Neutrophil (primary cell): ENCODE data around the gene AMZ1.
"Not testable (repeated sequence)": the region's sequence is repeated elsewhere in the genome, so short reads cannot be mapped to it uniquely, and the experiment has no call there.

ENCODE experiments used
- H3K27ac ChIP-seq: fragments of 200-600 bp; sonication (generic); 2 replicates; pipeline ENCODE4 v1.5.1; 2016; ENCODE audit warnings: mild to moderate bottlenecking, moderate library complexity
- H3K27me3 ChIP-seq: fragments of 200-600 bp; sonication (generic); 2 replicates; pipeline ENCODE4 v1.6.0; 2016; ENCODE audit warnings: mild to moderate bottlenecking
- H3K36me3 ChIP-seq: fragments of 200-600 bp; sonication (generic); 2 replicates; pipeline ENCODE4 v1.5.1; 2017
- H3K4me1 ChIP-seq, 2 experiments: fragments of 200-600 bp in 1 of 2; sonication (generic) in 1 of 2; 1 replicate in 1 of 2; 2 replicates in 1 of 2; pipeline versions ENCODE4 v1.5.1 to v1.6.1; 2013 to 2016; ENCODE audit warnings: low read depth in 1 of 2, low read length in 1 of 2, mild to moderate bottlenecking in 1 of 2, moderate library complexity in 1 of 2; ENCODE audit not compliant: control insufficient read depth in 1 of 2, insufficient read depth in 1 of 2
- H3K4me3 ChIP-seq, 2 experiments: fragments of 200-600 bp in 1 of 2; sonication (generic) in 1 of 2; 1 replicate in 1 of 2; 2 replicates in 1 of 2; pipeline ENCODE4 v1.5.1; 2013 to 2016; ENCODE audit warnings: low read depth in 1 of 2, low read length in 1 of 2, mild to moderate bottlenecking in 1 of 2, moderate library complexity in 1 of 2
- H3K9me3 ChIP-seq: fragments of 200-600 bp; sonication (generic); 2 replicates; pipeline ENCODE4 v1.5.1; 2016
- CTCF ChIP-seq: fragments of 200-600 bp; sonication (generic); IDR thresholded peaks from 2 replicates; pipeline ENCODE4 v1.5.1; 2016; ENCODE audit warnings: antibody characterized with exemption

The AMZ1 gene

GRCh38 chr7:2734751-2735571, 47.0 kb downstream of the AMZ1 start:
- TF ChIP-seq CTCF, result no peak
- H3K36me3 ChIP-seq, result peaks cover 8% of the 10 kb centered on the region
- H3K27me3 ChIP-seq, result peaks cover 9% of the 10 kb centered on the region
- H3K9me3 ChIP-seq, result no peaks in the 10 kb centered on the region
- no peak overlapping the region for H3K27ac ChIP-seq
- peaks cover 25 to 30% of the 10 kb centered on the region in 2 experiments for H3K4me1 ChIP-seq
- peak overlapping the region in 1 of 2 experiments; percentile 4 for H3K4me3 ChIP-seq

- Histone ChIP-seq H3K27me3 (peaks cover 9% of the 10 kb centered on the region), H3K9me3 (no peaks in the 10 kb centered on the region), H3K4me1 (peaks cover 25 to 30% of the 10 kb centered on the region in 2 experiments), H3K4me3 (no peak overlapping the region), H3K27ac (no peak overlapping the region), H3K36me3 (peaks cover 6% of the 10 kb centered on the region)
- TF ChIP-seq CTCF, result no peak
Measured at GRCh38 chr7:2735744-2736143, 47.7 kb downstream of the AMZ1 start.

- Histone ChIP-seq H3K36me3 (no peaks in the 10 kb centered on the region), H3K27me3 (peaks cover 9% of the 10 kb centered on the region), H3K27ac (no peak overlapping the region), H3K4me1 (peaks cover 25 to 30% of the 10 kb centered on the region in 2 experiments), H3K4me3 (no peak overlapping the region), H3K9me3 (no peaks in the 10 kb centered on the region)
- no peak for TF ChIP-seq CTCF
Measured at GRCh38 chr7:2736411-2736914, 48.5 kb downstream of the AMZ1 start.

- H3K9me3 ChIP-seq, H3K27ac ChIP-seq, H3K36me3 ChIP-seq, H3K27me3 ChIP-seq, H3K4me3 ChIP-seq: not testable (repeated sequence)
- peaks cover 25 to 30% of the 10 kb centered on the region in 2 experiments for H3K4me1 ChIP-seq
Measured at GRCh38 chr7:2737005-2737743, 49.2 kb downstream of the AMZ1 start.

GRCh38 chr7:2737771-2738540, 50.0 kb downstream of the AMZ1 start:
- Histone ChIP-seq H3K27ac (no peak overlapping the region), H3K36me3 (no peaks in the 10 kb centered on the region), H3K4me3 (no peak overlapping the region), H3K27me3 (peaks cover 9% of the 10 kb centered on the region), H3K9me3 (no peaks in the 10 kb centered on the region), H3K4me1 (peaks cover 25 to 30% of the 10 kb centered on the region in 2 experiments)
- TF ChIP-seq CTCF, result no peak
